Chondrocyte (in vitro differentiated cells): ENCODE results near the gene DNAJC10. TPM values are rescaled to one million over a fixed set of nuclear protein-coding genes. Genes with fewer than 3 reads are reported as not detected.

Experiments
- DNase-seq: peaks from one replicate; pipeline ENCODE4 v3.0.0; 2021; ENCODE audit warnings: mixed read lengths, low spot score
- H3K27ac Mint-ChIP-seq: one replicate; pipeline ENCODE4 v1.8.0; 2021; ENCODE audit warnings: mild to moderate bottlenecking, moderate library complexity, mixed read lengths; ENCODE audit not compliant: unreplicated experiment
- H3K27me3 Mint-ChIP-seq: 2 replicates; pipeline ENCODE4 v1.8.0; 2021; ENCODE audit warnings: low read depth, mixed read lengths
- H3K36me3 Mint-ChIP-seq: 2 replicates; pipeline ENCODE4 v1.8.0; 2021; ENCODE audit warnings: low read depth, mixed read lengths
- H3K4me1 Mint-ChIP-seq: 2 replicates; pipeline ENCODE4 v1.8.0; 2021; ENCODE audit warnings: low read depth, mild to moderate bottlenecking, mixed read lengths
- H3K4me3 Mint-ChIP-seq: one replicate; pipeline ENCODE4 v1.8.0; 2021; ENCODE audit warnings: mild to moderate bottlenecking, moderate library complexity, mixed read lengths; ENCODE audit not compliant: unreplicated experiment
- H3K9me3 Mint-ChIP-seq: 2 replicates; pipeline ENCODE4 v1.8.0; 2021; ENCODE audit warnings: low read depth, mixed read lengths
- CTCF ChIP-seq: fragments of 200-600 bp; sonication (generic); IDR thresholded peaks from 2 replicates; pipeline ENCODE4 v1.5.0; 2021; ENCODE audit warnings: antibody characterized with exemption, mild to moderate bottlenecking, moderate library complexity
- total RNA-seq: library from RNA; stranded (reverse); gene quantifications from 3 replicates; pipeline ENCODE4 v1.2.1, GENCODE V29; 2021

DNAJC10 gene
- total RNA-seq, 1 donor from 2014 or later, result 178 TPM

GRCh38 chr2:182792441-182792840 is 76.4 kb downstream of the DNAJC10 start:
- no peak overlapping the region for H3K4me3 Mint-ChIP-seq
- no peak overlapping the region for H3K27ac Mint-ChIP-seq
- no peak for TF ChIP-seq CTCF
- no peaks in the 10 kb centered on the region for H3K9me3 Mint-ChIP-seq
- peaks cover 7% of the 10 kb centered on the region for H3K4me1 Mint-ChIP-seq
- H3K27me3 Mint-ChIP-seq, result peaks cover 2% of the 10 kb centered on the region
- peaks cover 5% of the 10 kb centered on the region for H3K36me3 Mint-ChIP-seq
- DNase-seq, result no peak

- TF ChIP-seq CTCF, result no peak
- Mint-ChIP-seq H3K27ac (no peak overlapping the region), H3K4me1 (no peaks in the 10 kb centered on the region), H3K4me3 (no peak overlapping the region), H3K9me3 (no peaks in the 10 kb centered on the region), H3K36me3 (no peaks in the 10 kb centered on the region), H3K27me3 (peaks cover 2% of the 10 kb centered on the region)
- DNase-seq, result no peak
Measured at GRCh38 chr2:182798736-182799135, 82.7 kb downstream of the DNAJC10 start.

GRCh38 chr2:182804128-182804527 is 88.1 kb downstream of the DNAJC10 start:
- Mint-ChIP-seq H3K4me3 (no peak overlapping the region), H3K27me3 (no peaks in the 10 kb centered on the region)

GRCh38 chr2:182807319-182807718 is 91.3 kb downstream of the DNAJC10 start:
- no peak overlapping the region for H3K27ac Mint-ChIP-seq
- H3K4me1 Mint-ChIP-seq, result no peaks in the 10 kb centered on the region
- H3K4me3 Mint-ChIP-seq, result no peak overlapping the region
- H3K36me3 Mint-ChIP-seq, result no peaks in the 10 kb centered on the region
- no peaks in the 10 kb centered on the region for H3K9me3 Mint-ChIP-seq
- no peak for DNase-seq
- no peak for TF ChIP-seq CTCF
- H3K27me3 Mint-ChIP-seq, result no peaks in the 10 kb centered on the region

More at GRCh38 chr2:182804128-182804527, 88.1 kb downstream of the DNAJC10 start:
- Mint-ChIP-seq H3K27ac (no peak overlapping the region), H3K9me3 (no peaks in the 10 kb centered on the region), H3K4me1 (no peaks in the 10 kb centered on the region), H3K36me3 (no peaks in the 10 kb centered on the region)
- no peak for TF ChIP-seq CTCF
- no peak for DNase-seq

- no peak for TF ChIP-seq CTCF
- no peaks in the 10 kb centered on the region for H3K27me3 Mint-ChIP-seq
- H3K27ac Mint-ChIP-seq, result no peak overlapping the region
- H3K36me3 Mint-ChIP-seq, result no peaks in the 10 kb centered on the region
- H3K4me3 Mint-ChIP-seq, result no peak overlapping the region
- no peak for DNase-seq
- no peaks in the 10 kb centered on the region for H3K9me3 Mint-ChIP-seq
- no peaks in the 10 kb centered on the region for H3K4me1 Mint-ChIP-seq
Measured at GRCh38 chr2:182810087-182810486, 94.0 kb downstream of the DNAJC10 start.
